Neural progenitor cell (in vitro differentiated cells): Measurements from ENCODE around the gene TNPO2. TPM values are rescaled to one million over a fixed set of nuclear protein-coding genes. Genes with fewer than 3 reads are reported as not detected.

Experiments
- DNase-seq: peaks from one replicate; pipeline ENCODE4 v3.0.0-alpha.2; 2016; ENCODE audit warnings: low spot score
- H2AFZ ChIP-seq: fragments of 200-600 bp; sonication (generic); replicated peaks from 2 replicates; pipeline ENCODE4 v1.6.1; 2016; ENCODE audit warnings: antibody characterized with exemption
- H3F3A ChIP-seq: fragments of 200-600 bp; sonication (generic); 2 replicates; pipeline ENCODE4 v1.6.1; 2016; ENCODE audit warnings: antibody characterized with exemption, low read depth
- H3K27ac ChIP-seq: fragments of 200-600 bp; sonication (generic); 2 replicates; pipeline ENCODE4 v1.5.1; 2016; ENCODE audit warnings: mild to moderate bottlenecking
- H3K27me3 ChIP-seq: fragments of 200-600 bp; sonication (generic); 2 replicates; pipeline ENCODE4 v1.6.1; 2016; ENCODE audit warnings: mild to moderate bottlenecking, moderate library complexity
- H3K36me3 ChIP-seq: fragments of 200-600 bp; sonication (generic); 2 replicates; pipeline ENCODE4 v1.5.1; 2016
- H3K4me1 ChIP-seq: fragments of 200-600 bp; sonication (generic); 2 replicates; pipeline ENCODE4 v1.6.1; 2016; ENCODE audit warnings: mixed run types
- H3K4me2 ChIP-seq: fragments of 200-600 bp; sonication (generic); 2 replicates; pipeline ENCODE4 v1.6.1; 2016
- H3K4me3 ChIP-seq: fragments of 200-600 bp; sonication (generic); 2 replicates; pipeline ENCODE4 v1.5.1; 2016
- H3K79me2 ChIP-seq: fragments of 200-600 bp; sonication (generic); 2 replicates; pipeline ENCODE4 v1.6.1; 2016; ENCODE audit warnings: low read depth
- H3K9ac ChIP-seq: fragments of 200-600 bp; sonication (generic); 2 replicates; pipeline ENCODE4 v1.6.1; 2016
- H3K9me3 ChIP-seq: fragments of 200-600 bp; sonication (generic); 2 replicates; pipeline ENCODE4 v1.5.1; 2016; ENCODE audit warnings: low read depth
- H4K20me1 ChIP-seq: fragments of 200-600 bp; sonication (generic); 2 replicates; pipeline ENCODE4 v1.6.1; 2016; ENCODE audit warnings: low read depth
- H3K27ac Mint-ChIP-seq: 3 replicates; pipeline ENCODE4 v1.8.0; 2021; ENCODE audit warnings: mixed read lengths
- H3K27me3 Mint-ChIP-seq: 2 replicates; pipeline ENCODE4 v1.8.0; 2022; ENCODE audit warnings: low read depth, mild to moderate bottlenecking, inconsistent platforms, moderate library complexity, mixed read lengths; ENCODE audit not compliant: insufficient read depth
- H3K36me3 Mint-ChIP-seq: 3 replicates; pipeline ENCODE4 v1.8.0; 2021; ENCODE audit warnings: mixed read lengths
- H3K4me1 Mint-ChIP-seq: 3 replicates; pipeline ENCODE4 v1.8.0; 2021; ENCODE audit warnings: mixed read lengths
- H3K4me3 Mint-ChIP-seq: 3 replicates; pipeline ENCODE4 v1.8.0; 2021; ENCODE audit warnings: mild to moderate bottlenecking, moderate library complexity, mixed read lengths
- H3K9me3 Mint-ChIP-seq: 3 replicates; pipeline ENCODE4 v1.8.0; 2020; ENCODE audit warnings: mixed read lengths
- CTCF ChIP-seq: fragments of 200-600 bp; sonication (generic); IDR thresholded peaks from 2 replicates; pipeline ENCODE4 v1.5.1; 2017; ENCODE audit warnings: antibody characterized with exemption, mild to moderate bottlenecking
- EZH2 ChIP-seq: fragments of 200-600 bp; sonication (generic); IDR thresholded peaks from 2 replicates; pipeline ENCODE4 v1.6.1; 2017; ENCODE audit warnings: antibody characterized with exemption, mild to moderate bottlenecking, moderate library complexity
- EZH2phosphoT487 ChIP-seq: fragments of 200-600 bp; sonication (generic); IDR thresholded peaks from 2 replicates; pipeline ENCODE4 v1.6.1; 2017; ENCODE audit warnings: antibody characterized with exemption
- total RNA-seq: library from RNA; depleted of rRNA; stranded (reverse); fragments of >200 nt; gene quantifications from 2 replicates; pipeline ENCODE4 v1.2.3, GENCODE V29; 2015; ENCODE audit warnings: low replicate concordance

TNPO2 gene
- total RNA-seq, 1 donor from 2014 or later: 58.1 TPM

- Mint-ChIP-seq H3K27me3 (peaks cover 11% of the 10 kb centered on the region), H3K27ac (peak overlapping the region; percentile 99), H3K36me3 (peaks cover 9% of the 10 kb centered on the region), H3K4me3 (peak overlapping the region; percentile 99), H3K9me3 (no peaks in the 10 kb centered on the region), H3K4me1 (peaks cover 22% of the 10 kb centered on the region)
- H3K4me1 ChIP-seq: peaks cover 6% of the 10 kb centered on the region
- H4K20me1 ChIP-seq: peaks cover 30% of the 10 kb centered on the region
- H3K27ac ChIP-seq: peak overlapping the region; percentile 87
- DNase-seq: peak; percentile 94
- H3K4me2 ChIP-seq: peak overlapping the region; percentile 94
- peak overlapping the region; percentile 66 for H3K4me3 ChIP-seq
- no peaks in the 10 kb centered on the region for H3K27me3 ChIP-seq
- H3K9ac ChIP-seq: peak overlapping the region; percentile 72
- H2AFZ ChIP-seq: no peak overlapping the region
- H3F3A ChIP-seq: peaks cover 51% of the 10 kb centered on the region
- peaks cover 73% of the 10 kb centered on the region for H3K79me2 ChIP-seq
- peaks cover 3% of the 10 kb centered on the region for H3K36me3 ChIP-seq
- TF ChIP-seq CTCF (no peak), EZH2phosphoT487 (no peak), EZH2 (no peak)
- H3K9me3 ChIP-seq: no peaks in the 10 kb centered on the region
These were observed 1.8 kb downstream of the TNPO2 start for GRCh38 chr19:12721656-12722565.

DNA sequence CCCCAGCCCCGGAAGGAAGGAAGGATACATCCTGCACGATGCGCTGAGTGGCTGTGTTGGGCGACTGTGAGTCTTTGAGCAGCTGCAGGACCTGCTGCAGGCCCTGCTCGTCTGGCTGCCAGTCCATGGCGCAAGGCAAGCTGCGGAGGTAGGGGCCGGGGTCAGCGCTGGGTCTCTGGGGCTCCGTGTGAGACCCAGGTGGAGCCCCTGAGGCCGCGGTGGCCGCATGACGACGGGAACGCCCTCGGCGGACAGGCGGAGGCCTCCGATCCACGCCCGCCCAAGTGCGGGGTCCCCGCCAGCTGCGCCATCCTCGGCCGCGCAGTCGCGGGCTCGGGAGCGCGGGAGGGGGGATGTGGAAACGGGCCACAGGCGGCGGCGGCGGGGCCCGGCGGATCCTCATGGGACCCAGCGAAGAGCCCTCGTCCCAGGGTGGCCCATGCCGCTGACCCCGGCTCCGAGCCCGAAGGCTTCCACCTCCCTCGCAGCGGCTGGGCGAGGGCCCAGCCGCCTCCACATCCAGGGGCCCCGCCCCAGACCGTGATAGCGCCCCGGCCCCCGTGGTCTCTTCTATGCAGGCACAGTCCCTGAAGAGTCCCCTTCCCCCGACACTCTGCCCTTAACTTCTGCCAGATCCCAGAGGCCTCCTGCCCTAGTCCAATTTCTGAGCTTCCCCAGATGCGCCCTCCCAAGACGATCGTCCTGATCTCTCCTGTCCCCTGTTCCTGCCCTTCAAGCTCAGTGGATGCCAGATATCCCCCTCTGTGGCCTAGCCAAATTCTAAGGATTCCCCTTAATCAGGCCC, 2.7 kb downstream of the TNPO2 start:
- Mint-ChIP-seq H3K27ac (peak overlapping the region; percentile 99), H3K4me1 (peaks cover 22% of the 10 kb centered on the region), H3K9me3 (no peaks in the 10 kb centered on the region), H3K27me3 (peaks cover 11% of the 10 kb centered on the region), H3K4me3 (peak overlapping the region; percentile 98), H3K36me3 (peaks cover 13% of the 10 kb centered on the region)
- H3K9me3 ChIP-seq: no peaks in the 10 kb centered on the region
- peaks cover 6% of the 10 kb centered on the region for H3K4me1 ChIP-seq
- H3F3A ChIP-seq: peaks cover 51% of the 10 kb centered on the region
- no peak overlapping the region for H2AFZ ChIP-seq
- peaks cover 3% of the 10 kb centered on the region for H3K36me3 ChIP-seq
- H3K4me3 ChIP-seq: peak overlapping the region; percentile 66
- peaks cover 81% of the 10 kb centered on the region for H3K79me2 ChIP-seq
- H3K27me3 ChIP-seq: no peaks in the 10 kb centered on the region
- peak; percentile 47 for DNase-seq
- H3K4me2 ChIP-seq: peak overlapping the region; percentile 94
- peaks cover 36% of the 10 kb centered on the region for H4K20me1 ChIP-seq
- TF ChIP-seq EZH2phosphoT487 (no peak), CTCF (no peak), EZH2 (no peak)
- H3K9ac ChIP-seq: peak overlapping the region; percentile 72
- H3K27ac ChIP-seq: peak overlapping the region; percentile 87

- Histone ChIP-seq H3K9me3 (no peaks in the 10 kb centered on the region), H3K36me3 (peaks cover 3% of the 10 kb centered on the region), H3K4me1 (peaks cover 6% of the 10 kb centered on the region), H3K4me2 (peak overlapping the region; percentile 94), H3F3A (peaks cover 46% of the 10 kb centered on the region), H3K79me2 (peaks cover 86% of the 10 kb centered on the region), H3K27ac (no peak overlapping the region), H2AFZ (no peak overlapping the region), H3K4me3 (peak overlapping the region; percentile 66), H3K27me3 (no peaks in the 10 kb centered on the region), H3K9ac (peak overlapping the region; percentile 72), H4K20me1 (peaks cover 39% of the 10 kb centered on the region)
- Mint-ChIP-seq H3K36me3 (peaks cover 16% of the 10 kb centered on the region), H3K27ac (peak overlapping the region; percentile 16), H3K27me3 (peaks cover 11% of the 10 kb centered on the region), H3K4me3 (peak overlapping the region; percentile 81), H3K4me1 (peaks cover 22% of the 10 kb centered on the region), H3K9me3 (no peaks in the 10 kb centered on the region)
- TF ChIP-seq EZH2 (no peak), CTCF (no peak), EZH2phosphoT487 (no peak)
- no peak for DNase-seq
These were observed 3.4 kb downstream of the TNPO2 start for GRCh38 chr19:12720296-12720695.
